ENCODE results near the gene FHL1. TPM values are rescaled to one million over a fixed set of nuclear protein-coding genes. Genes with fewer than 3 reads are reported as not detected.

FHL1 gene
- total and polyA plus RNA-seq, 2 donors (not counting 3 experiments of a cell fraction or from before 2014, with no cell fraction given), result 50.6 to 59.4 TPM

GRCh38 chrX:136246201-136246600 lies 98.9 kb downstream of the FHL1 start:
- Histone ChIP-seq H3K27ac (ENCODE audit: insufficient read depth, low read depth, low read length) (no peak overlapping the region), H3K4me1 (ENCODE audit: control insufficient read depth, extremely low read depth, insufficient read depth, low read length) (peaks cover 9% of the 10 kb centered on the region), H2AFZ (ENCODE audit: low read depth, low read length) (no peak overlapping the region), H3K4me3 (replicated peaks in 1 of 3; ENCODE audit: insufficient read depth in 1 of 3, low read depth in 1 of 3, low read length in 3 of 3) (no peak overlapping the region), H3K36me3 (ENCODE audit: control insufficient read depth in 2 of 2, extremely low read depth in 1 of 2, insufficient read depth in 2 of 2, low read length in 2 of 2) (peaks cover 0 to 4% of the 10 kb centered on the region in 2 experiments), H4K20me1 (replicated peaks; ENCODE audit: control insufficient read depth, extremely low read depth, insufficient read depth, low read length) (no peaks in the 10 kb centered on the region), H3K79me2 (ENCODE audit: control insufficient read depth, insufficient read depth, low read length) (peaks cover 18% of the 10 kb centered on the region), H3K9ac (replicated peaks; ENCODE audit: extremely low read depth, insufficient read depth, low read length) (no peak overlapping the region), H3K9me3 (replicated peaks; ENCODE audit: control insufficient read depth, insufficient read depth, low read length) (no peaks in the 10 kb centered on the region), H3K27me3 (ENCODE audit: control insufficient read depth in 2 of 2, insufficient read depth in 2 of 2, low read length in 2 of 2) (no peaks in the 10 kb centered on the region), H3K4me2 (ENCODE audit: insufficient read depth, low read length) (no peak overlapping the region), H3K9me1 (replicated peaks; ENCODE audit: control insufficient read depth, extremely low read depth, insufficient read depth, low read length) (no peaks in the 10 kb centered on the region)
- dilution Hi-C loops (cut with MboI; ENCODE audit: extremely low pct_ligation_motif_present, low sequenced_read_pairs), result no loop called here
- intact Hi-C loops (cut with micrococcal nuclease), result no loop called here
- no peak for FAIRE-seq
- ChIA-PET POLR2A (no interaction called here), CTCF (interaction anchor here (5.0 kb wide), 1 partner anchor 23 kb away, joined by 21 read pairs; no protein-coding TSS in a partner anchor)
- no TSS peak for BruUV-seq (replicated peaks)
- TF ChIP-seq GATA2 (IDR thresholded peaks at IDR 0.05; ENCODE audit: insufficient read depth, insufficient read length, low read depth, low read length), result no peak
- TF ChIP-seq POLR2AphosphoS5 (IDR thresholded peaks at IDR 0.05; ENCODE audit: insufficient read depth, low read depth, low read length), result no peak
- no peak for TF ChIP-seq MAX (IDR thresholded peaks at IDR 0.05; ENCODE audit: insufficient read depth, insufficient read length)
- no peak for TF ChIP-seq POLR2A (IDR thresholded peaks at IDR 0.05; ENCODE audit: low read depth, low read length)
- no peak for TF ChIP-seq JUN (IDR thresholded peaks at IDR 0.05; ENCODE audit: borderline replicate concordance, insufficient read depth, insufficient read length, low read depth)
- TF ChIP-seq FOS (IDR thresholded peaks at IDR 0.05; ENCODE audit: borderline replicate concordance, insufficient read depth, low read length), result no peak
- DNase-seq (ENCODE audit: low read depth, low spot score), result no peak
